HEK293 (cell line): Measurements from ENCODE around the gene RND2.

ENCODE experiments used
- ZNF530 ChIP-seq: fragments of 450-650 bp; formaldehyde crosslinking; IDR thresholded peaks from 2 replicates; pipeline ENCODE4 v1.5.1; 2016; ENCODE audit warnings: low read depth, missing biosample characterization, missing genetic modification characterization
- TF ChIP-seq, protein P1 (sequence below): fragments of 450-650 bp; formaldehyde crosslinking; IDR thresholded peaks from 2 replicates; pipeline ENCODE4 v1.5.1; 2016; ENCODE audit warnings: missing biosample characterization, missing genetic modification characterization
- TF ChIP-seq, protein P2 (sequence below): fragments of 450-650 bp; formaldehyde crosslinking; IDR thresholded peaks from 2 replicates; pipeline ENCODE4 v1.5.1; 2016; ENCODE audit warnings: missing biosample characterization, missing genetic modification characterization

DNA sequence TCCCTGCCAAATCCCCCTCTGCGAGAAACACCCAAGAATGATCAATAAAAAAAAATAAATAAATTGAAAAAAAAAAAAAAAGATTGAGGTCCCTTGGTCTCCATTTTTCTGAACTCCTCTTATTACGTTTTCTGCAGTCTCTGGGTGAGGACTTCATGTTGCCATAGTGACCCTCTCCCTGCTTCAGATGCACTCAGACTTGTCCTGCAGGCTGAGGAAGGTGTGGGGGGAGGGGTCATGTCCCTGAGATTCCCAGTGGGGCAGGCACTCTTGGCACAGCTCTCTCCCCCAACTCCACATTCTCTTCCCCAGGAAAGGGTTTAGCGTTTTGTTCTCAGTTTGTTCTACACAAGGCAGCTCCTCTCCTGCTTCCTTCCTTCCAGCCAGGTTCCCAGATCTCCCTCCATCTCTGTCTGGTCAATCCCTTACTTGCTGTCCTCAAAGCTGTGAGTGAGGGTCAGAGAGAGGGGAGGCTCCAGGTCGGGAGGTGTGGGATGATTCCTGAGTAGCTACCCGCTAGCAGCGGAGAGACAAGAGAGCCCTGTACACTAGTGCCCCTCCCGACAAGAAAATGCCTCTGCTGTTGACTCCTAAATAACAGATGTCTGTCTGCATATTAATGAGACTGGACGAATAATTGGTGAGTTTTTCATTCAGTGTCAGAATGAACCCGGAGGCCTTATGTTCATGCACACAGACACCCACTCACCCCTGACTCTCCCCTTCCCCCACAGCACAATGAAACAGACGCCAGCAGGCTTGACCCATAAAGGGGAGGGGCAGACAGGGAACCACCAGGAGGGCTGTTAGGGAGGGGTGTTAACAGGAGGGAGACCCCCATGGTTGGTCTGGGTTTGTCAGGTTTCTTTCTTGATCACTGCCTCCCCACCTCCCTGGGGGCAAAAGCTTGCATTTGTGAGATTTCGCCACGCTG, 9.2 kb downstream of the RND2 start:
- TF ChIP-seq, protein P1, sequence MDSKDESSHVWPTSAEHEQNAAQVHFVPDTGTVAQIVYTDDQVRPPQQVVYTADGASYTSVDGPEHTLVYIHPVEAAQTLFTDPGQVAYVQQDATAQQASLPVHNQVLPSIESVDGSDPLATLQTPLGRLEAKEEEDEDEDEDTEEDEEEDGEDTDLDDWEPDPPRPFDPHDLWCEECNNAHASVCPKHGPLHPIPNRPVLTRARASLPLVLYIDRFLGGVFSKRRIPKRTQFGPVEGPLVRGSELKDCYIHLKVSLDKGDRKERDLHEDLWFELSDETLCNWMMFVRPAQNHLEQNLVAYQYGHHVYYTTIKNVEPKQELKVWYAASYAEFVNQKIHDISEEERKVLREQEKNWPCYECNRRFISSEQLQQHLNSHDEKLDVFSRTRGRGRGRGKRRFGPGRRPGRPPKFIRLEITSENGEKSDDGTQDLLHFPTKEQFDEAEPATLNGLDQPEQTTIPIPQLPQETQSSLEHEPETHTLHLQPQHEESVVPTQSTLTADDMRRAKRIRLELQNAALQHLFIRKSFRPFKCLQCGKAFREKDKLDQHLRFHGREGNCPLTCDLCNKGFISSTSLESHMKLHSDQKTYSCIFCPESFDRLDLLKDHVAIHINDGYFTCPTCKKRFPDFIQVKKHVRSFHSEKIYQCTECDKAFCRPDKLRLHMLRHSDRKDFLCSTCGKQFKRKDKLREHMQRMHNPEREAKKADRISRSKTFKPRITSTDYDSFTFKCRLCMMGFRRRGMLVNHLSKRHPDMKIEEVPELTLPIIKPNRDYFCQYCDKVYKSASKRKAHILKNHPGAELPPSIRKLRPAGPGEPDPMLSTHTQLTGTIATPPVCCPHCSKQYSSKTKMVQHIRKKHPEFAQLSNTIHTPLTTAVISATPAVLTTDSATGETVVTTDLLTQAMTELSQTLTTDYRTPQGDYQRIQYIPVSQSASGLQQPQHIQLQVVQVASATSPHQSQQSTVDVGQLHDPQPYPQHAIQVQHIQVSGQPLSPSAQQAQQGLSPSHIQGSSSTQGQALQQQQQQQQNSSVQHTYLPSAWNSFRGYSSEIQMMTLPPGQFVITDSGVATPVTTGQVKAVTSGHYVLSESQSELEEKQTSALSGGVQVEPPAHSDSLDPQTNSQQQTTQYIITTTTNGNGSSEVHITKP (tag by site-specific recombination) = no peak; the same call in 1 of the 2 replicates
- TF ChIP-seq, protein P2, sequence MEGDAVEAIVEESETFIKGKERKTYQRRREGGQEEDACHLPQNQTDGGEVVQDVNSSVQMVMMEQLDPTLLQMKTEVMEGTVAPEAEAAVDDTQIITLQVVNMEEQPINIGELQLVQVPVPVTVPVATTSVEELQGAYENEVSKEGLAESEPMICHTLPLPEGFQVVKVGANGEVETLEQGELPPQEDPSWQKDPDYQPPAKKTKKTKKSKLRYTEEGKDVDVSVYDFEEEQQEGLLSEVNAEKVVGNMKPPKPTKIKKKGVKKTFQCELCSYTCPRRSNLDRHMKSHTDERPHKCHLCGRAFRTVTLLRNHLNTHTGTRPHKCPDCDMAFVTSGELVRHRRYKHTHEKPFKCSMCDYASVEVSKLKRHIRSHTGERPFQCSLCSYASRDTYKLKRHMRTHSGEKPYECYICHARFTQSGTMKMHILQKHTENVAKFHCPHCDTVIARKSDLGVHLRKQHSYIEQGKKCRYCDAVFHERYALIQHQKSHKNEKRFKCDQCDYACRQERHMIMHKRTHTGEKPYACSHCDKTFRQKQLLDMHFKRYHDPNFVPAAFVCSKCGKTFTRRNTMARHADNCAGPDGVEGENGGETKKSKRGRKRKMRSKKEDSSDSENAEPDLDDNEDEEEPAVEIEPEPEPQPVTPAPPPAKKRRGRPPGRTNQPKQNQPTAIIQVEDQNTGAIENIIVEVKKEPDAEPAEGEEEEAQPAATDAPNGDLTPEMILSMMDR (tag by site-specific recombination) = no peak
- no peak for TF ChIP-seq ZNF530 (tag by site-specific recombination)
